OCI-LY3 (cell line): ENCODE results near the gene PLCE1.

Experiments
- EZH2phosphoT487 ChIP-seq: fragments of 200-600 bp; shearing (Covaris generic); IDR thresholded peaks from 2 replicates; pipeline ENCODE4 v1.6.1; 2018; ENCODE audit warnings: antibody characterized with exemption, mixed run types, low read depth
- TF ChIP-seq, protein P1 (sequence below): fragments of 200-600, 300-600 bp; sonication (generic); IDR thresholded peaks from 2 replicates; pipeline ENCODE4 v1.5.1; 2014; ENCODE audit warnings: antibody characterized with exemption, low read length, low read depth

GRCh38 chr10:93997546-93997945 lies 3.8 kb downstream of the PLCE1 start:
- TF ChIP-seq EZH2phosphoT487 = no peak
- TF ChIP-seq, protein P1, sequence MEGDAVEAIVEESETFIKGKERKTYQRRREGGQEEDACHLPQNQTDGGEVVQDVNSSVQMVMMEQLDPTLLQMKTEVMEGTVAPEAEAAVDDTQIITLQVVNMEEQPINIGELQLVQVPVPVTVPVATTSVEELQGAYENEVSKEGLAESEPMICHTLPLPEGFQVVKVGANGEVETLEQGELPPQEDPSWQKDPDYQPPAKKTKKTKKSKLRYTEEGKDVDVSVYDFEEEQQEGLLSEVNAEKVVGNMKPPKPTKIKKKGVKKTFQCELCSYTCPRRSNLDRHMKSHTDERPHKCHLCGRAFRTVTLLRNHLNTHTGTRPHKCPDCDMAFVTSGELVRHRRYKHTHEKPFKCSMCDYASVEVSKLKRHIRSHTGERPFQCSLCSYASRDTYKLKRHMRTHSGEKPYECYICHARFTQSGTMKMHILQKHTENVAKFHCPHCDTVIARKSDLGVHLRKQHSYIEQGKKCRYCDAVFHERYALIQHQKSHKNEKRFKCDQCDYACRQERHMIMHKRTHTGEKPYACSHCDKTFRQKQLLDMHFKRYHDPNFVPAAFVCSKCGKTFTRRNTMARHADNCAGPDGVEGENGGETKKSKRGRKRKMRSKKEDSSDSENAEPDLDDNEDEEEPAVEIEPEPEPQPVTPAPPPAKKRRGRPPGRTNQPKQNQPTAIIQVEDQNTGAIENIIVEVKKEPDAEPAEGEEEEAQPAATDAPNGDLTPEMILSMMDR = no peak
